NCI-H2107 treated with DMSO at 0.1 percent for 48 hours (cell line): Measurements from ENCODE around the gene HAUS5.
"Not testable (repeated sequence)": the region's sequence is repeated elsewhere in the genome, so short reads cannot be mapped to it uniquely, and the experiment has no call there.

ENCODE experiments used
- DNase-seq: peaks from one replicate; lab custom pipeline; 2025; ENCODE audit not compliant: unreplicated experiment; lab: John Stamatoyannopoulos, UW

Gene HAUS5

GRCh38 chr19:35641515-35642151 is 29.1 kb downstream of the HAUS5 start, which contains the start of gene ETV2:
ETV2 (plus strand) TSS chr19:35641745; CDS start chr19:35642461, 716 bp downstream.
- no peak for DNase-seq

GRCh38 chr19:35642312-35642711 is 29.8 kb downstream of the HAUS5 start:
- no peak for DNase-seq

- no peak for DNase-seq
Measured at GRCh38 chr19:35642798-35643254, 30.3 kb downstream of the HAUS5 start.

- DNase-seq, result peak; percentile 35
Measured at GRCh38 chr19:35643255-35644205, 31.0 kb downstream of the HAUS5 start.

DNA sequence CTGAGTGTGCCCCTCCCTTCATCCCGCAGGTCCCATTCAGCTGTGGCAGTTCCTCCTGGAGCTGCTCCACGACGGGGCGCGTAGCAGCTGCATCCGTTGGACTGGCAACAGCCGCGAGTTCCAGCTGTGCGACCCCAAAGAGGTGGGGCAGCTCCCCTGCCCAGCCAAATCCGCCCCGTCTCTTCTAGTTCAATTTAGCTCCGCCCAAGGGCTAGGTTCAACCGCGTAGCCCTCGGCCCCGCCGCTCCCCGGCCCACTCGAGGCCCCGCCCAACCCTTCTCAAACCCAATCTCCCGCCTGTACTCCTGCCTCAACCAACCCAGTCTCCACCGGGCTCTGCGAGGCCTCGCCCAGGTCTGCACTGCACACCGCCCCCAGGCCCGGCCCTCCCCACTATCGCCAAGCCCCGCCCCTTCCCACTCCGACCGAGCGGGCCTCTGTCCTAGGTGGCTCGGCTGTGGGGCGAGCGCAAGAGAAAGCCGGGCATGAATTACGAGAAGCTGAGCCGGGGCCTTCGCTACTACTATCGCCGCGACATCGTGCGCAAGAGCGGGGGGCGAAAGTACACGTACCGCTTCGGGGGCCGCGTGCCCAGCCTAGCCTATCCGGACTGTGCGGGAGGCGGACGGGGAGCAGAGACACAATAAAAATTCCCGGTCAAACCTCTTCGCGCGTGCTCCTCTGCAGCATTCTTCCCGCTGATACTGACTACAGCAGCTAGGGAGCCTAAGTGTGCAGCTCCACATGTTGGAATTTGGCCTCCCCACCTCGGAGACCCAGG is 31.9 kb downstream of the HAUS5 start:
- DNase-seq, result peak; percentile 86

GRCh38 chr19:35644987-35645679 is 32.6 kb downstream of the HAUS5 start:
- DNase-seq, result no peak

DNA sequence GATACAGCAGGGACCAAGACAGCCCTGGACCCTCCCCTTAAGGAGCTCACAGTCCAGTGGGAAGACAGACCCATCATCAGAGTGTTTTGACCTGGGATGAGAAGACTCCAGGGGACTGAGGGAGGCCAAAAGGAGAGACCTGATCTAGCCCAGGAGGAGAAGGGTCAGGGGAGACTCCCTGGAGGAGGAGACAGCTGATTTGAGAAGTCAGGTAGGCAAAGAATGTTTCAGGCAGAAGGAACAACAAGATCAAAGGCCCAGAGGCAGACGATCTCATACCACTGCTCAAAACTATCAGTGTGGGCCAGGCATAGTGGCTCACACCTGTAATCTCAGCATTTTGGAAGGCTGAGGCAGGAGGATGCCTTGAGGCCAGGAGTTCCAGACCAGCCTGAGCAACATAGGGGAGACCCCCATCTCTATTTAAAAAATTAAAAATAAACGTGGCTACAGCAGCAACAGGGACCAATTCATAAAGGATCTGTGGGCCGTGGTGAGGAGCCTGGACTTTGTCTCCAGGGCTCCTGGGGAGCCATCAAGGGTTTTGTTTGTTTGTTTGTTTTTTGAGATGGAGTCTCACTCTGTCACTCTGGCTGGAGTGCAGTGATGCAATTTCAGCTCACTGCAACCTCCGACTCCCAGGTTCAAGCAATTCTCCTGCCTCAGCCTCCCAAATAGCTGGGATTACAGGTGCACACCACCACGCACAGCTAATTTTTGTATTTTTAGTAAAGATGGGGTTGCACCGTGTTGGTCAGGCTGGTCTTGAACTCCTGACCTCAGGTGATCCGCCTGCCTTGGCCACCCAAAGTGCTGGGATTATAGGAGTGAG is 33.4 kb downstream of the HAUS5 start:
- DNase-seq, result no peak

- peak; percentile 98 for DNase-seq
Measured at GRCh38 chr19:35648017-35648961, 35.8 kb downstream of the HAUS5 start, which contains the start of gene COX6B1. COX6B1 (plus strand) TSS chr19:35648323; CDS start chr19:35651244, 2,921 bp downstream.

- DNase-seq, result no peak
Measured at GRCh38 chr19:35650581-35650980, 38.0 kb downstream of the HAUS5 start.

GRCh38 chr19:35654828-35655227 is 42.3 kb downstream of the HAUS5 start:
- not testable (repeated sequence) for DNase-seq

DNA sequence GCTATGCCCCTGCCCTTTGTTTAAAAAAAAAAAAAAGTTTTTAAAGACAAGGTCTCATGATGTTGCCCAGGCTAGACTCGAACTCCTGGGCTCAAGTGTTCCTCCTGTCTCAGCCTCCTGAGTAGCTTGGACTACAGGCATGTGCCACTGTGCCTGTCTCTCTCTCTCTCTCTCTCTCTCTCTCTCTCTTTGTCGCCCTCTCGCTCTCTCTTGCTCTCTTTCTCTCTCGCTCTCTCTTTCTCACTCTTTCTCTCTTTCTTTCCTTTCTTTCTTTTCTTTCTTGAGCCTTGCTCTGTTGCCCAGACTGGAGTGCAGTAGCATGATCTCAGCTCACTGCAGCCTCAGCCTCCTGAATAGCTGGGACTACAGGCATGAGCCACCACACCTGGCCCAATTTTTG is 43.1 kb downstream of the HAUS5 start:
- DNase-seq, result no peak

DNA sequence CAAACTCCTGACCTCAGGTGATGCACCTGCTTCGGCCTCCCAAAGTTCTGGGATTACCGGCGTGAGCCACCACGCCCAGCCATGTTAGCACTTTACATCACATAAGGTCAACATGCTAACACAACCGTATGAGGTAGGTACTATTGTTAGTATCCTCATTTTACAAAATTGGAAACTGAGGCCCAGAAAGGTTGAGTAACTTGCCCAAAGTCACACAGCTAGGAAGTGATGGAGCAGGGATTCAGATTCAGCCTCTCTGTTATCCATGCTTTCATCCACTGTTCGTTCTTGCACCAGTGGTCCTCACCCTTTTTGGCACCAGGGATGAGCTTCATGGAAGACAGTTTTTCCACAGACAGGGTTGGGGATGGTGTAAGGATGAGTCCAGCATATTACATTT is 44.2 kb downstream of the HAUS5 start:
- DNase-seq, result no peak

DNA sequence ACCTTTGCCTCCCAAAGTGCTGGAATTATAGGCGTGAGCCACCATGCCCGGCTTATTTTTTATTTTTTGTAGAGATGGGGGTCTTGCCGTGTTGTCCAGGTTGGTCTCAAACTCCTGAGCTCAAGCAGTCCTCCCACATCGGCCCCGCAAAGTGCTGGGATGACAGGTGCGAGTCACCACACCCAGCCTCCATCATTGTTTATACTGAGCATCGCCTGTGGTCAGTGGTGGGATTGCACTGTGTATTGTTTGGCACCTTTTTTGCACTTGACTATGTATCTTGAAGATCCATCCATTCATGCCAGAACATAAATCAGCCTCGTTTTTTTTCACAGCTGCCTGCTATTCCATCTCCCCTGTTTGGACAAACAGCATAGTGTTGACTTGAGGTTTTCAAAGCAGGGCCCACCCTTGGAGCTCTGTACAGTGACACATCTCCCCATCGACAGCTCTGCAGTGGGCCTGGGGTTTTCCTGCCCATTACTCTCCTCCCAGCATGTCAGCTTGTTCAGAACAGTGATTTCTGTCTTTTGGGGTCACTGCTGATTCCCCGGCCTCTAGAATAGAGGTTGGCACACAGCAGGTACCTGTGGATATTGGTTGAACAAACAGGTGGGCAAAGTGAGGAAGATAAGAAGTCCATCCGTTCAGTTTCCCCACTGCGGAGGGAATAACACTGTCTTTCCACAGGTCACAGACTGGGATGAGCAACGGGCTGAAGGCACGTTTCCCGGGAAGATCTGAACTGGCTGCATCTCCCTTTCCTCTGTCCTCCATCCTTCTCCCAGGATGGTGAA is 45.6 kb downstream of the HAUS5 start:
- DNase-seq, result no peak

DNA sequence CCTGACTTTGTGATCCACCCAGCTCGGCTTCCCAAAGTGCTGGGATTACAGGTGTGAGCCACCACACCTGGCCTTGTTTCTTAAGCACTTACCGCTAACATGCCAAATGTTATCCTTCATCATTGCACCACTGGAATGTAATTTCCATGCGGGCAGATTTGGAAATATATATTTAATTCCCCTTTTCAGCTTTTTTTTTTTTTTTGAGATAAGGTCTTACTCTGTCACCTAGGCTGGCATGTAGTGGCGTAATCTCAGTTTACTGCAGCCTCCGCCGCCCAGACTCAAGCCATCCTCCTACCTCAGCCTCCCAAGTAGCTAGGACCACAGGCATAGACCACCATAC is 49.4 kb downstream of the HAUS5 start:
- DNase-seq, result no peak

GRCh38 chr19:35663981-35664380 is 51.4 kb downstream of the HAUS5 start:
- no peak for DNase-seq

- DNase-seq, result no peak
Measured at GRCh38 chr19:35665157-35665556, 52.6 kb downstream of the HAUS5 start.

DNA sequence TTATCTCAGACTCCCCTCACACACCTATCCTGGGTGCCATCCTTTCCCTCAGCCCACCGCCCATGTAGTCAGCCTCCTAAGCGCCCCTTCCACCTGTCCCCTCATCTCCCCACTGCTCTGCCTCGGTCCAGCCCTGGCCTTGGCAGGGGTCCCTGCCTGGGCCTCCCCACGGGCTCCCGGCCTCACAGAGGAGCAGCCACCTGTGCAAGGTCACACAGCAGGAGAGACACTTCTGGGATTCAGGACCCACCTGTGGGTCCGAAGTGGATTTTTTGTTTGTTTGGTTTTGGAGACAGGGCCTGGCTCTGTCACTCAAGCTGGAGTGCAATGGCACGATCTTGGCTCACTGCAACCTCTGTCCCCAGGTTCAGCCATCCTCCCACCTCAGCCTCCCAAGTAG is 53.1 kb downstream of the HAUS5 start:
- DNase-seq, result no peak
